HepG2 (cell line): ENCODE measurements around the gene ZNF524. TPM values are rescaled to one million over a fixed set of nuclear protein-coding genes. Genes with fewer than 3 reads are reported as not detected.

Experiments used
- ATF5 ChIP-seq: sonication (generic); formaldehyde crosslinking; IDR thresholded peaks from 2 replicates; pipeline ENCODE4 v1.4.0; 2020; ENCODE audit warnings: mild to moderate bottlenecking, low read depth, missing genetic modification reagents
- CBX5 ChIP-seq: sonication (generic); formaldehyde crosslinking; IDR thresholded peaks from 2 replicates; pipeline ENCODE4 v1.4.0; 2020; ENCODE audit warnings: missing genetic modification reagents, borderline replicate concordance
- GATA4 ChIP-seq: sonication (generic); IDR thresholded peaks from 2 replicates; pipeline ENCODE4 v1.6.1; 2016; ENCODE audit warnings: antibody characterized with exemption, low read depth, borderline replicate concordance
- GPN1 ChIP-seq: sonication (generic); formaldehyde crosslinking; IDR thresholded peaks from 2 replicates; pipeline ENCODE4 v1.5.1; 2020; ENCODE audit warnings: missing genetic modification reagents, borderline replicate concordance
- HOXD1 ChIP-seq: sonication (generic); formaldehyde crosslinking; IDR thresholded peaks from 2 replicates; pipeline ENCODE4 v1.5.0; 2020; ENCODE audit warnings: missing genetic modification reagents
- LCORL ChIP-seq, 2 experiments: fragments of 450-650 bp in 1 of 2; sonication (generic) in 1 of 2; formaldehyde crosslinking in 1 of 2; IDR thresholded peaks; 2 replicates each; pipeline versions ENCODE4 v1.5.0 to v1.6.1; 2017 to 2020; ENCODE audit warnings: antibody characterized with exemption in 1 of 2, missing genetic modification reagents in 1 of 2
- MAX ChIP-seq: IDR thresholded peaks from 2 replicates; pipeline ENCODE4 v1.6.1; 2012; ENCODE audit warnings: inconsistent platforms
- MED1 ChIP-seq: sonication (generic); formaldehyde crosslinking; IDR thresholded peaks from 2 replicates; pipeline ENCODE4 v1.4.0; 2020; ENCODE audit warnings: missing genetic modification reagents
- MED8 ChIP-seq: sonication (generic); formaldehyde crosslinking; IDR thresholded peaks from 2 replicates; pipeline ENCODE4 v1.8.1; 2023; ENCODE audit warnings: mild to moderate bottlenecking, missing genetic modification reagents; ENCODE audit not compliant: insufficient replicate concordance
- RORA ChIP-seq: sonication (generic); formaldehyde crosslinking; IDR thresholded peaks from 2 replicates; pipeline ENCODE4 v1.5.0; 2020; ENCODE audit warnings: mild to moderate bottlenecking, missing genetic modification reagents, moderate library complexity
- SP1 ChIP-seq, 2 experiments: fragments of 450-650 bp in 1 of 2; sonication (generic) in 1 of 2; formaldehyde crosslinking in 1 of 2; IDR thresholded peaks; 2 replicates each; pipeline versions ENCODE4 v1.4.0 to v1.6.1; 2016 to 2020; ENCODE audit warnings: missing genetic modification reagents in 1 of 2
- ZNF143 ChIP-seq: sonication (generic); formaldehyde crosslinking; IDR thresholded peaks from 2 replicates; pipeline ENCODE4 v1.4.0; 2020; ENCODE audit warnings: missing genetic modification reagents
- ZNF296 ChIP-seq: sonication (generic); formaldehyde crosslinking; conservative IDR thresholded peaks from 2 replicates; pipeline ENCODE4 v1.5.0; 2020; ENCODE audit warnings: mild to moderate bottlenecking, missing genetic modification reagents
- ZNF569 ChIP-seq: sonication (generic); formaldehyde crosslinking; IDR thresholded peaks from 2 replicates; pipeline ENCODE4 v1.5.0; 2020; ENCODE audit warnings: mild to moderate bottlenecking, missing genetic modification reagents, moderate library complexity, borderline replicate concordance
- ZNF589 ChIP-seq: sonication (generic); formaldehyde crosslinking; conservative IDR thresholded peaks from 2 replicates; pipeline ENCODE4 v1.8.0; 2022; ENCODE audit warnings: mild to moderate bottlenecking, moderate library complexity, missing genetic modification reagents
- ZNF740 ChIP-seq: sonication (generic); formaldehyde crosslinking; IDR thresholded peaks from 2 replicates; pipeline ENCODE4 v1.4.0; 2020; ENCODE audit warnings: missing genetic modification reagents
- ZSCAN29 ChIP-seq: sonication (generic); formaldehyde crosslinking; conservative IDR thresholded peaks from 2 replicates; pipeline ENCODE4 v1.4.0; 2020; ENCODE audit warnings: mild to moderate bottlenecking, missing genetic modification reagents
- polyA plus RNA-seq, 8 experiments: library from polyadenylated mRNA; depleted of rRNA in 3 of 8; stranded (reverse) in 7 of 8; unstranded in 1 of 8; fragments of >200 nt; fragmentation: Illumina TruSeq in 4 of 8; extraction: Trizol in 4 of 8; gene quantifications; 2 replicates each; pipeline versions ENCODE4 v1.2.1 to v1.2.3, GENCODE V29; 2011 to 2016; ENCODE audit warnings: low read depth in 4 of 8, missing spikeins in 1 of 8, mixed read lengths in 1 of 8; ENCODE audit not compliant: insufficient read depth in 1 of 8
- total RNA-seq, 5 experiments: library from RNA; depleted of rRNA; stranded (reverse); fragments of >200 nt; fragmentation: Illumina TruSeq; extraction: Trizol; gene quantifications; 2 replicates each; pipeline ENCODE4 v1.2.3, GENCODE V29; 2016; ENCODE audit warnings: low read depth in 1 of 5
- TF ChIP-seq, protein P1 (sequence below): sonication (generic); formaldehyde crosslinking; IDR thresholded peaks from 2 replicates; pipeline ENCODE4 v1.4.0; 2020; ENCODE audit warnings: missing genetic modification reagents
- TF ChIP-seq, protein P2 (sequence below): sonication (generic); formaldehyde crosslinking; IDR thresholded peaks from 2 replicates; pipeline ENCODE4 v1.5.0; 2020; ENCODE audit warnings: missing genetic modification reagents, mild to moderate bottlenecking, borderline replicate concordance
- TF ChIP-seq, protein P3 (sequence below): sonication (generic); formaldehyde crosslinking; IDR thresholded peaks from 2 replicates; pipeline ENCODE4 v1.5.0; 2020; ENCODE audit warnings: missing genetic modification reagents
- TF ChIP-seq, protein P4 (sequence below): sonication (generic); formaldehyde crosslinking; IDR thresholded peaks from 2 replicates; pipeline ENCODE4 v1.5.0; 2020; ENCODE audit warnings: missing genetic modification reagents

ZNF524 gene
- total and polyA plus RNA-seq, 2 of the 13 experiments (the other 11 are each of a cell fraction or from before 2014, with no cell fraction given), result 3.2 to 4.6 TPM

GRCh38 chr19:55585658-55586339 is 14.3 kb upstream of the ZNF524 start (continued):
- TF ChIP-seq, protein P1, sequence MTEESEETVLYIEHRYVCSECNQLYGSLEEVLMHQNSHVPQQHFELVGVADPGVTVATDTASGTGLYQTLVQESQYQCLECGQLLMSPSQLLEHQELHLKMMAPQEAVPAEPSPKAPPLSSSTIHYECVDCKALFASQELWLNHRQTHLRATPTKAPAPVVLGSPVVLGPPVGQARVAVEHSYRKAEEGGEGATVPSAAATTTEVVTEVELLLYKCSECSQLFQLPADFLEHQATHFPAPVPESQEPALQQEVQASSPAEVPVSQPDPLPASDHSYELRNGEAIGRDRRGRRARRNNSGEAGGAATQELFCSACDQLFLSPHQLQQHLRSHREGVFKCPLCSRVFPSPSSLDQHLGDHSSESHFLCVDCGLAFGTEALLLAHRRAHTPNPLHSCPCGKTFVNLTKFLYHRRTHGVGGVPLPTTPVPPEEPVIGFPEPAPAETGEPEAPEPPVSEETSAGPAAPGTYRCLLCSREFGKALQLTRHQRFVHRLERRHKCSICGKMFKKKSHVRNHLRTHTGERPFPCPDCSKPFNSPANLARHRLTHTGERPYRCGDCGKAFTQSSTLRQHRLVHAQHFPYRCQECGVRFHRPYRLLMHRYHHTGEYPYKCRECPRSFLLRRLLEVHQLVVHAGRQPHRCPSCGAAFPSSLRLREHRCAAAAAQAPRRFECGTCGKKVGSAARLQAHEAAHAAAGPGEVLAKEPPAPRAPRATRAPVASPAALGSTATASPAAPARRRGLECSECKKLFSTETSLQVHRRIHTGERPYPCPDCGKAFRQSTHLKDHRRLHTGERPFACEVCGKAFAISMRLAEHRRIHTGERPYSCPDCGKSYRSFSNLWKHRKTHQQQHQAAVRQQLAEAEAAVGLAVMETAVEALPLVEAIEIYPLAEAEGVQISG (CRISPR knock-in tag), result no peak
- TF ChIP-seq ZSCAN29 (CRISPR knock-in tag) (no peak), GATA4 (no peak), ZNF569 (no peak), ATF5 (CRISPR knock-in tag) (no peak), HOXD1 (CRISPR knock-in tag) (no peak), MED8 (CRISPR knock-in tag) (no peak), SP1 (IDR thresholded peaks at IDR 0.05) (no peak), SP1 (CRISPR knock-in tag; IDR thresholded peaks at IDR 0.05) (0 out of 2 replicates have a peak, but pooled peaks have one; percentile 36), ZNF589 (no peak), MED1 (CRISPR knock-in tag) (0 out of 2 replicates have a peak, but pooled peaks have one; percentile 16), ZNF740 (CRISPR knock-in tag) (peak; percentile 71; the same call in 1 of the 2 replicates), ZNF143 (CRISPR knock-in tag) (no peak), LCORL (IDR thresholded peaks at IDR 0.05) (no peak), LCORL (CRISPR knock-in tag; IDR thresholded peaks at IDR 0.05) (no peak), CBX5 (CRISPR knock-in tag) (no peak), ZNF296 (CRISPR knock-in tag) (no peak), MAX (no peak), GPN1 (CRISPR knock-in tag) (no peak), RORA (CRISPR knock-in tag) (no peak)
- TF ChIP-seq, protein P2, sequence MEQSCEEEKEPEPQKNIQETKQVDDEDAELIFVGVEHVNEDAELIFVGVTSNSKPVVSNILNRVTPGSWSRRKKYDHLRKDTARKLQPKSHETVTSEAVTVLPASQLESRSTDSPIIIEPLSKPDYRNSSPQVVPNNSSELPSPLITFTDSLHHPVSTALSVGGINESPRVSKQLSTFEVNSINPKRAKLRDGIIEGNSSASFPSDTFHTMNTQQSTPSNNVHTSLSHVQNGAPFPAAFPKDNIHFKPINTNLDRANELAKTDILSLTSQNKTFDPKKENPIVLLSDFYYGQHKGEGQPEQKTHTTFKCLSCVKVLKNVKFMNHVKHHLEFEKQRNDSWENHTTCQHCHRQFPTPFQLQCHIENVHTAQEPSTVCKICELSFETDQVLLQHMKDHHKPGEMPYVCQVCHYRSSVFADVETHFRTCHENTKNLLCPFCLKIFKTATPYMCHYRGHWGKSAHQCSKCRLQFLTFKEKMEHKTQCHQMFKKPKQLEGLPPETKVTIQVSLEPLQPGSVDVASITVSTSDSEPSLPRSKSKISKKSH, result no peak
- TF ChIP-seq, protein P3, sequence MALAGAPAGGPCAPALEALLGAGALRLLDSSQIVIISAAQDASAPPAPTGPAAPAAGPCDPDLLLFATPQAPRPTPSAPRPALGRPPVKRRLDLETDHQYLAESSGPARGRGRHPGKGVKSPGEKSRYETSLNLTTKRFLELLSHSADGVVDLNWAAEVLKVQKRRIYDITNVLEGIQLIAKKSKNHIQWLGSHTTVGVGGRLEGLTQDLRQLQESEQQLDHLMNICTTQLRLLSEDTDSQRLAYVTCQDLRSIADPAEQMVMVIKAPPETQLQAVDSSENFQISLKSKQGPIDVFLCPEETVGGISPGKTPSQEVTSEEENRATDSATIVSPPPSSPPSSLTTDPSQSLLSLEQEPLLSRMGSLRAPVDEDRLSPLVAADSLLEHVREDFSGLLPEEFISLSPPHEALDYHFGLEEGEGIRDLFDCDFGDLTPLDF (CRISPR knock-in tag), result no peak
- TF ChIP-seq, protein P4, sequence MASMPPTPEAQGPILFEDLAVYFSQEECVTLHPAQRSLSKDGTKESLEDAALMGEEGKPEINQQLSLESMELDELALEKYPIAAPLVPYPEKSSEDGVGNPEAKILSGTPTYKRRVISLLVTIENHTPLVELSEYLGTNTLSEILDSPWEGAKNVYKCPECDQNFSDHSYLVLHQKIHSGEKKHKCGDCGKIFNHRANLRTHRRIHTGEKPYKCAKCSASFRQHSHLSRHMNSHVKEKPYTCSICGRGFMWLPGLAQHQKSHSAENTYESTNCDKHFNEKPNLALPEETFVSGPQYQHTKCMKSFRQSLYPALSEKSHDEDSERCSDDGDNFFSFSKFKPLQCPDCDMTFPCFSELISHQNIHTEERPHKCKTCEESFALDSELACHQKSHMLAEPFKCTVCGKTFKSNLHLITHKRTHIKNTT (CRISPR knock-in tag), result no peak
